MM.1S (cell line): Measurements from ENCODE around the gene SEMA3A.

Experiments used
- DNase-seq: peaks from one replicate; pipeline ENCODE4 v3.0.0-alpha.2; 2015
- H2AFZ ChIP-seq: fragments of 300-600 bp; sonication (generic); 2 replicates; pipeline ENCODE4 v1.6.0; 2016; ENCODE audit warnings: antibody characterized with exemption, low read length
- H3F3A ChIP-seq: fragments of 300-600 bp; sonication (generic); 2 replicates; pipeline ENCODE4 v1.6.1; 2016; ENCODE audit warnings: mild to moderate bottlenecking, antibody characterized with exemption, low read length, moderate library complexity, mixed read lengths; ENCODE audit not compliant: insufficient read depth
- H3K27ac ChIP-seq: fragments of 300-600 bp; sonication (generic); 2 replicates; pipeline ENCODE4 v1.5.1; 2016; ENCODE audit warnings: mild to moderate bottlenecking, low read length
- H3K27me3 ChIP-seq: fragments of 300-600 bp; sonication (generic); replicated peaks from 2 replicates; pipeline ENCODE4 v1.6.0; 2016; ENCODE audit warnings: low read length; ENCODE audit not compliant: insufficient read depth
- H3K36me3 ChIP-seq: fragments of 300-600 bp; sonication (generic); replicated peaks from 2 replicates; pipeline ENCODE4 v1.6.1; 2016; ENCODE audit warnings: mild to moderate bottlenecking, low read length, mixed read lengths; ENCODE audit not compliant: insufficient read depth
- H3K4me1 ChIP-seq: fragments of 300-600 bp; sonication (generic); 2 replicates; pipeline ENCODE4 v1.6.1; 2016; ENCODE audit warnings: low read length, mixed read lengths
- H3K4me2 ChIP-seq: fragments of 300-600 bp; sonication (generic); 2 replicates; pipeline ENCODE4 v1.6.0; 2016; ENCODE audit warnings: low read depth, low read length
- H3K4me3 ChIP-seq: fragments of 300-600 bp; sonication (generic); 2 replicates; pipeline ENCODE4 v1.5.1; 2016; ENCODE audit warnings: low read length, mixed read lengths
- H3K79me2 ChIP-seq: fragments of 300-600 bp; sonication (generic); 2 replicates; pipeline ENCODE4 v1.6.1; 2016; ENCODE audit warnings: mixed run types, low read length, mixed read lengths
- H3K9ac ChIP-seq: fragments of 300-600 bp; sonication (generic); 2 replicates; pipeline ENCODE4 v1.6.1; 2016; ENCODE audit warnings: low read length, mixed read lengths
- H3K9me2 ChIP-seq: fragments of 300-600 bp; sonication (generic); replicated peaks from 2 replicates; pipeline ENCODE4 v1.6.1; 2016; ENCODE audit warnings: mild to moderate bottlenecking, low read length, mixed read lengths; ENCODE audit not compliant: insufficient read depth
- H3K9me3 ChIP-seq: fragments of 300-600 bp; sonication (generic); replicated peaks from 2 replicates; pipeline ENCODE4 v1.6.1; 2016; ENCODE audit warnings: mild to moderate bottlenecking, low read length, mixed read lengths; ENCODE audit not compliant: insufficient read depth
- H4K20me1 ChIP-seq: fragments of 300-600 bp; sonication (generic); 2 replicates; pipeline ENCODE4 v1.6.1; 2016; ENCODE audit warnings: mild to moderate bottlenecking, low read length, moderate library complexity, mixed read lengths; ENCODE audit not compliant: insufficient read depth
- CTCF ChIP-seq: fragments of 300-600 bp; sonication (generic); IDR thresholded peaks from 2 replicates; pipeline ENCODE4 v1.5.1; 2016; ENCODE audit warnings: antibody characterized with exemption, low read length, mixed read lengths
- EZH2 ChIP-seq: fragments of 300-600 bp; sonication (generic); optimal IDR thresholded peaks from 2 replicates; pipeline ENCODE3; 2017; ENCODE audit warnings: low read depth, mild to moderate bottlenecking, antibody characterized with exemption, low read length, mixed read lengths
- EZH2phosphoT487 ChIP-seq: fragments of 300-600 bp; sonication (generic); IDR thresholded peaks from 2 replicates; pipeline ENCODE4 v1.6.1; 2018; ENCODE audit warnings: antibody characterized with exemption, low read length

Gene SEMA3A

DNA sequence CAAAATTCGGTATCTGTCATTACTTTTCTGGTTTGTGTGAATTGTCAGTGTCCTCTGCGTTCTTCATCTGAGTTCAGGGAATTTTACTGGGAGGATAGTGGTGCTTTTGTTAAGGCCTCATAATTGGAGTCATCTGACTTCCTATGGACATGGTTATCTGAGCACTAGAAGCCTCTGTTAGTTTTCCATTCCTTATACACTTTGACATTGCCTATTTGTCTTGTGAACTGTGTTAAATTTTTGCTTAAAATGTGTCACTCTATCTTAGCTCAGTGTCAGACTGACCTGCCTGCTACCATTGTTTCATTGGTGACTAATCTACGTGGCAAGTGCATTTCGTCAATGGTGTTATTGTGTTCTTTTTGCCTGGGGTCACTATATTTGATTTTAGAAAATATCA, 253.3 kb downstream of the SEMA3A start:
- Histone ChIP-seq H3F3A (no peaks in the 10 kb centered on the region), H3K9me3 (no peaks in the 10 kb centered on the region), H3K27ac (no peak overlapping the region), H4K20me1 (no peaks in the 10 kb centered on the region), H3K4me3 (no peak overlapping the region), H3K27me3 (no peaks in the 10 kb centered on the region), H3K79me2 (no peaks in the 10 kb centered on the region), H3K36me3 (no peaks in the 10 kb centered on the region), H3K4me2 (no peak overlapping the region), H3K9ac (no peak overlapping the region), H3K4me1 (peaks cover 4% of the 10 kb centered on the region), H3K9me2 (no peaks in the 10 kb centered on the region), H2AFZ (no peak overlapping the region)
- TF ChIP-seq CTCF (no peak), EZH2 (no peak), EZH2phosphoT487 (no peak)
- no peak for DNase-seq

DNA sequence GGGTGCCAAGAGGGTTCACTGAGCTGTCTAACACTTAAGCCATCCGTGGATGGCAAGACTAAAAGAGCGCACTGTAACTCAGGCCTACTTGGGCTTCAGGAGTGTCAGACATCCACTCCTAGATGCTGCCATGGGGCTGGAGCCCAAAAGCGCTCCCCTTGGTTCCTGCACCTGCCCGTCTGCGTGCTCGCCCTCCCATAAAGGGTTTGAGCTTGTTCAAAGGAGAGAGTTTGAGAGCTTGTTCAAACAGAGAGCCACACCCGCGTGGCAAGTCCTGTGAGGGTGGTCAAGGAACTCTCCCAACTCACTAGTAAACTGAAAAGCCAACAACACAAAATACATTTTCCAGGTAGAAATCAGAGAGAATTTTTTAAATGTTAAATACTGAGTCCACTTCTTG, 256.7 kb downstream of the SEMA3A start:
- no peaks in the 10 kb centered on the region for H3K9me3 ChIP-seq
- H3K27me3 ChIP-seq, result no peaks in the 10 kb centered on the region
- no peaks in the 10 kb centered on the region for H3K36me3 ChIP-seq
- no peaks in the 10 kb centered on the region for H3K9me2 ChIP-seq
- no peak overlapping the region for H3K4me3 ChIP-seq
- H3K4me2 ChIP-seq, result no peak overlapping the region
- no peaks in the 10 kb centered on the region for H4K20me1 ChIP-seq
- H3K4me1 ChIP-seq, result peaks cover 5% of the 10 kb centered on the region
- no peak overlapping the region for H3K9ac ChIP-seq
- H3F3A ChIP-seq, result no peaks in the 10 kb centered on the region
- no peak for DNase-seq
- H2AFZ ChIP-seq, result no peak overlapping the region
- TF ChIP-seq EZH2phosphoT487, result no peak
- H3K79me2 ChIP-seq, result no peaks in the 10 kb centered on the region
- H3K27ac ChIP-seq, result no peak overlapping the region

DNA sequence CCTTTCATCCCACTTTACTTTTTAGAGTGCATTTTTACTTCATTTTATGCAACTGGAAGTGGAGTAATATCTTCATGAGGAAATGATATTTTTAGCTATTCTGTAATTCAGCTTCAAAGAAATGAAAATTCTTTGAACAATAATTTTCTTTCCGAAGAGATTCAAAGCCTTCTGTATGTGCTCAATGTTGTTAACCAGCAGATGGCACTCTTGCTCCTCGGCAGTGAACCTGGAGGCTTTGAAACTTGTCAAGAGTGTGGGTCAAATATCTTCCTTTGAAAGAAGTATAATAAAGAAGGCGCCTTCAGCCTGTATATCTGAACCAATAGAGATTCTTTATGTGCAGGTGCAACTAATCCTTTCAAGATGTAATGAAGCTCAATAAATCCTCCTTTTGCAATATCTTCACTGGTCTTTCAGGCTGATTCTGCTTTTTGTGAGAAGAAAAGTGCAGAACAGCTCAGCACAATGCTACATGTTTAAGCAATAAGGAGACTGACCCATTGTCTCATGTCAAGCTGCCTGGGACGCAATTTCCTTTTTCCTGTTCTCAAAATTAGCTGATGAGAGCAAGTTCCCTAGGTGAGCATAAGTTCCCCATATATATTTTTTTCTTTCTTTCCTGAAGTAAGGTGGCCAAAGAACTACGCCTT, 258.4 kb downstream of the SEMA3A start:
- H3K4me1 ChIP-seq, result peaks cover 5% of the 10 kb centered on the region
- no peaks in the 10 kb centered on the region for H3K9me3 ChIP-seq
- 0 out of 2 replicates have a peak overlapping the region, but pooled peaks have one; percentile 2 for H3K4me2 ChIP-seq
- H3K9ac ChIP-seq, result no peak overlapping the region
- peak overlapping the region; percentile 40; the same call in 1 of the 2 replicates for H2AFZ ChIP-seq
- H3K36me3 ChIP-seq, result no peaks in the 10 kb centered on the region
- H4K20me1 ChIP-seq, result no peaks in the 10 kb centered on the region
- TF ChIP-seq EZH2phosphoT487 (no peak), CTCF (peak; percentile 93), EZH2 (no peak)
- H3K9me2 ChIP-seq, result no peaks in the 10 kb centered on the region
- H3F3A ChIP-seq, result no peaks in the 10 kb centered on the region
- H3K27me3 ChIP-seq, result no peaks in the 10 kb centered on the region
- no peak overlapping the region for H3K27ac ChIP-seq
- H3K4me3 ChIP-seq, result no peak overlapping the region
- no peaks in the 10 kb centered on the region for H3K79me2 ChIP-seq
- peak; percentile 75 for DNase-seq

- peaks cover 5% of the 10 kb centered on the region for H3K4me1 ChIP-seq
- no peaks in the 10 kb centered on the region for H3K9me3 ChIP-seq
- no peaks in the 10 kb centered on the region for H3K9me2 ChIP-seq
- no peaks in the 10 kb centered on the region for H3K36me3 ChIP-seq
- no peaks in the 10 kb centered on the region for H3K79me2 ChIP-seq
- no peaks in the 10 kb centered on the region for H3F3A ChIP-seq
- DNase-seq, result peak; percentile 16
- H3K27me3 ChIP-seq, result no peaks in the 10 kb centered on the region
- TF ChIP-seq CTCF (peak; percentile 10; the same call in 1 of the 2 replicates), EZH2phosphoT487 (no peak)
- no peak overlapping the region for H3K27ac ChIP-seq
- H2AFZ ChIP-seq, result no peak overlapping the region
- H3K4me2 ChIP-seq, result no peak overlapping the region
- no peak overlapping the region for H3K9ac ChIP-seq
- H3K4me3 ChIP-seq, result no peak overlapping the region
- no peaks in the 10 kb centered on the region for H4K20me1 ChIP-seq
These were observed 260.4 kb downstream of the SEMA3A start for GRCh38 chr7:83934118-83934734.
